WTC11 (cell line): ENCODE results near the gene METRN. TPM values are rescaled to one million over a fixed set of nuclear protein-coding genes. Genes with fewer than 3 reads are reported as not detected.

Experiments
- ARID4B ChIP-seq: sonication (generic); formaldehyde crosslinking; IDR thresholded peaks from 2 replicates; pipeline ENCODE4 v1.8.0; 2023; ENCODE audit warnings: missing genetic modification reagents, mild to moderate bottlenecking, borderline replicate concordance
- ATF1 ChIP-seq: sonication (generic); formaldehyde crosslinking; IDR thresholded peaks from 2 replicates; pipeline ENCODE4 v1.8.1; 2023; ENCODE audit warnings: mild to moderate bottlenecking, moderate library complexity, missing genetic modification reagents
- ATF2 ChIP-seq: sonication (generic); formaldehyde crosslinking; IDR thresholded peaks from 2 replicates; pipeline ENCODE4 v1.8.1; 2022; ENCODE audit warnings: low read depth, missing genetic modification reagents, borderline replicate concordance
- CBFB ChIP-seq: sonication (generic); formaldehyde crosslinking; IDR thresholded peaks from 2 replicates; pipeline ENCODE4 v1.8.1; 2022; ENCODE audit warnings: mild to moderate bottlenecking, low read depth, missing genetic modification reagents
- CTCF ChIP-seq: fragments of 200-600 bp; IDR thresholded peaks from 2 replicates; pipeline ENCODE4 v1.8.0; 2022; ENCODE audit warnings: antibody characterized with exemption
- FOXP4 ChIP-seq: sonication (generic); formaldehyde crosslinking; IDR thresholded peaks from 2 replicates; pipeline ENCODE4 v1.8.0; 2022; ENCODE audit warnings: mild to moderate bottlenecking, missing genetic modification reagents
- GTF2I ChIP-seq: fragments of 250-450 bp; sonication (Bioruptor Pico); conservative IDR thresholded peaks from 2 replicates; pipeline ENCODE4 v1.4.0; 2021; ENCODE audit warnings: mild to moderate bottlenecking
- JAZF1 ChIP-seq: fragments of 250-450 bp; sonication (Bioruptor Pico); IDR thresholded peaks from 2 replicates; pipeline ENCODE4 v1.9.0; 2021; ENCODE audit warnings: moderate library complexity, mild to moderate bottlenecking, inconsistent platforms
- MLX ChIP-seq: sonication (generic); formaldehyde crosslinking; IDR thresholded peaks from 2 replicates; pipeline ENCODE4 v1.8.1; 2023; ENCODE audit warnings: mild to moderate bottlenecking, missing genetic modification reagents, moderate library complexity
- MYBL2 ChIP-seq: sonication (generic); formaldehyde crosslinking; IDR thresholded peaks from 2 replicates; pipeline ENCODE4 v1.8.1; 2023; ENCODE audit warnings: mild to moderate bottlenecking, moderate library complexity, missing genetic modification reagents
- NR1H2 ChIP-seq: sonication (generic); formaldehyde crosslinking; IDR thresholded peaks from 2 replicates; pipeline ENCODE4 v1.9.0; 2021; ENCODE audit warnings: mild to moderate bottlenecking, moderate library complexity, missing genetic modification reagents
- NR3C1 ChIP-seq: sonication (generic); formaldehyde crosslinking; conservative IDR thresholded peaks from 2 replicates; pipeline ENCODE4 v1.8.1; 2023; ENCODE audit warnings: low read depth, mild to moderate bottlenecking, missing genetic modification reagents
- RELA ChIP-seq: sonication (generic); formaldehyde crosslinking; IDR thresholded peaks from 2 replicates; pipeline ENCODE4 v1.8.1; 2022; ENCODE audit warnings: missing genetic modification reagents, mild to moderate bottlenecking, borderline replicate concordance
- ZBTB43 ChIP-seq: sonication (generic); formaldehyde crosslinking; IDR thresholded peaks from 2 replicates; pipeline ENCODE4 v1.8.1; 2023; ENCODE audit warnings: mild to moderate bottlenecking, missing genetic modification reagents
- ZMAT4 ChIP-seq: fragments of 250-450 bp; sonication (Bioruptor Pico); IDR thresholded peaks from 2 replicates; pipeline ENCODE4 v1.9.0; 2021; ENCODE audit warnings: mild to moderate bottlenecking
- ZNF138 ChIP-seq: sonication (generic); formaldehyde crosslinking; conservative IDR thresholded peaks from 2 replicates; pipeline ENCODE4 v1.8.1; 2022; ENCODE audit warnings: mild to moderate bottlenecking, moderate library complexity, missing genetic modification reagents
- ZNF396 ChIP-seq: fragments of 250-450 bp; sonication (Bioruptor Pico); IDR thresholded peaks from 2 replicates; pipeline ENCODE4 v1.8.0; 2021; ENCODE audit warnings: mild to moderate bottlenecking, moderate library complexity, borderline replicate concordance
- ZNF423 ChIP-seq: fragments of 250-450 bp; sonication (Bioruptor Pico); IDR thresholded peaks from 2 replicates; pipeline ENCODE4 v2.1.2; 2022; ENCODE audit warnings: mild to moderate bottlenecking, moderate library complexity
- ZNF425 ChIP-seq: fragments of 250-450 bp; sonication (Bioruptor Pico); conservative IDR thresholded peaks from 2 replicates; pipeline ENCODE4 v1.9.0; 2021; ENCODE audit warnings: mild to moderate bottlenecking
- total RNA-seq: library from RNA; stranded (reverse); gene quantifications from 3 replicates; pipeline ENCODE4 v1.2.3, GENCODE V29; 2021

METRN gene
- total RNA-seq, 1 experiment from 2014 or later = 30.9 TPM

- TF ChIP-seq CBFB (CRISPR knock-in tag) (peak; percentile 86; the same call in 1 of the 2 replicates), GTF2I (CRISPR knock-in tag) (no peak), JAZF1 (CRISPR knock-in tag) (no peak), ZBTB43 (CRISPR knock-in tag) (peak; percentile 48; the same call in 1 of the 2 replicates), ZNF423 (CRISPR knock-in tag) (peak; percentile 68), FOXP4 (CRISPR knock-in tag) (peak; percentile 89), RELA (CRISPR knock-in tag) (peak; percentile 93; the same call in 1 of the 2 replicates), NR3C1 (CRISPR knock-in tag) (peak; percentile 98; the same call in 1 of the 2 replicates), MYBL2 (CRISPR knock-in tag) (peak; percentile 73; the same call in 1 of the 2 replicates), CTCF (no peak), ATF1 (peak; percentile 92; the same call in 1 of the 2 replicates), ZNF396 (CRISPR knock-in tag) (no peak), ZNF425 (CRISPR knock-in tag) (no peak), ZNF138 (peak; percentile 61; the same call in 1 of the 2 replicates), MLX (CRISPR knock-in tag) (peak; percentile 76; the same call in 1 of the 2 replicates), ARID4B (CRISPR knock-in tag) (peak; percentile 83; the same call in 1 of the 2 replicates), NR1H2 (CRISPR knock-in tag) (no peak), ZMAT4 (CRISPR knock-in tag) (no peak), ATF2 (CRISPR knock-in tag) (no peak)
These were observed 6.3 kb downstream of the METRN start, which contains the start of gene ANTKMT (continued) for GRCh38 chr16:720990-721764.
